AG04450 (cell line): Measurements from ENCODE around the gene VPS13D. TPM values are rescaled to one million over a fixed set of nuclear protein-coding genes. Genes with fewer than 3 reads are reported as not detected.
A peak's percentile ranks its signal among the peaks of the same experiment; 100 is the strongest.

ENCODE experiments used
- CTCF ChIA-PET: fragments of 300-600, 350-600 bp; formaldehyde crosslinking; extraction: SDS; loops from one replicate; lab custom pipeline; 2022; ENCODE audit warnings: antibody characterized with exemption, inconsistent platforms; lab: Charles Lee
- POLR2A ChIA-PET: fragments of 350-600 bp; formaldehyde crosslinking; extraction: SDS; loops from one replicate; lab custom pipeline; 2021; ENCODE audit warnings: antibody characterized with exemption, inconsistent platforms; lab: Yijun Ruan, JAX
- DNase-seq: peaks from one replicate; pipeline ENCODE4 v3.0.0-alpha.2; 2011; ENCODE audit warnings: low read depth, low spot score
- H3K27ac ChIP-seq: one replicate; pipeline ENCODE4 v1.5.1; 2012; ENCODE audit warnings: low read depth, low read length, control low read depth
- H3K27me3 ChIP-seq: one replicate; pipeline ENCODE4 v1.6.0; 2012; ENCODE audit warnings: low read length; ENCODE audit not compliant: control insufficient read depth, insufficient read depth
- H3K4me3 ChIP-seq: 2 replicates; pipeline ENCODE4 v1.5.1; 2011; ENCODE audit warnings: mild to moderate bottlenecking, low read depth, low read length, control low read depth
- H3K9me3 ChIP-seq: 2 replicates; pipeline ENCODE4 v1.5.1; 2012; ENCODE audit warnings: low read length; ENCODE audit not compliant: control insufficient read depth, insufficient read depth
- CTCF ChIP-seq: IDR thresholded peaks from 2 replicates; pipeline ENCODE4 v1.5.1; 2011; ENCODE audit warnings: low read depth, low read length, control low read depth, inconsistent platforms
- polyA plus RNA-seq: library from polyadenylated mRNA; depleted of rRNA; stranded (reverse); fragments of >200 nt; gene quantifications from 2 replicates; pipeline ENCODE4 v1.2.3, GENCODE V29; 2011

The VPS13D gene
- polyA plus RNA-seq, 1 experiment, result 18.3 TPM

- no peak for DNase-seq
- ChIA-PET CTCF (no interaction called here), POLR2A (no interaction called here)
- Histone ChIP-seq H3K9me3 (peaks cover 3% of the 10 kb centered on the region), H3K27me3 (no peaks in the 10 kb centered on the region), H3K4me3 (no peak overlapping the region), H3K27ac (no peak overlapping the region)
- no peak for TF ChIP-seq CTCF
These were observed 324.1 kb downstream of the VPS13D start for GRCh38 chr1:12553963-12554362.

- no peak for DNase-seq
- H3K27me3 ChIP-seq, result no peaks in the 10 kb centered on the region
- no peak for TF ChIP-seq CTCF
- H3K27ac ChIP-seq, result no peak overlapping the region
- ChIA-PET POLR2A (no interaction called here), CTCF (no interaction called here)
- no peak overlapping the region for H3K4me3 ChIP-seq
- peaks cover 3% of the 10 kb centered on the region for H3K9me3 ChIP-seq
These were observed 324.9 kb downstream of the VPS13D start for GRCh38 chr1:12554521-12555305.

- ChIA-PET CTCF (interaction anchor here (0.6 kb wide), 2 partner anchors 30 to 228 kb away, joined by 3 to 4 read pairs; no protein-coding TSS in a partner anchor), POLR2A (interaction anchor here (0.8 to 1.6 kb wide), 7 partner anchors 14 to 101 kb away, joined by 3 to 14 read pairs (median 4); no protein-coding TSS in a partner anchor)
- Histone ChIP-seq H3K9me3 (peaks cover 3% of the 10 kb centered on the region), H3K27ac (peak overlapping the region; percentile 92), H3K4me3 (no peak overlapping the region), H3K27me3 (no peaks in the 10 kb centered on the region)
- TF ChIP-seq CTCF, result no peak
- no peak for DNase-seq
These were observed 325.9 kb downstream of the VPS13D start for GRCh38 chr1:12555411-12556367.

- TF ChIP-seq CTCF, result no peak
- ChIA-PET CTCF (interaction anchor here (0.6 to 1.3 kb wide), 3 partner anchors 31 to 229 kb away, joined by 3 to 4 read pairs (median 3); no protein-coding TSS in a partner anchor), POLR2A (interaction anchor here (0.8 to 1.6 kb wide), 9 partner anchors 12 to 102 kb away, joined by 3 to 14 read pairs (median 4); partner anchors contain the start of gene DHRS3)
- no peak overlapping the region for H3K4me3 ChIP-seq
- peak overlapping the region; percentile 92 for H3K27ac ChIP-seq
- H3K9me3 ChIP-seq, result peaks cover 3% of the 10 kb centered on the region
- no peaks in the 10 kb centered on the region for H3K27me3 ChIP-seq
- peak; percentile 85 for DNase-seq
These were observed 326.6 kb downstream of the VPS13D start for GRCh38 chr1:12556368-12556930.
